ENCODE data around the gene HYAL3. TPM values are rescaled to one million over a fixed set of nuclear protein-coding genes. Genes with fewer than 3 reads are reported as not detected.

The HYAL3 gene
- total RNA-seq, 6 experiments from 2014 or later = 4.7 to 8.3 (median 5.8) TPM

DNA sequence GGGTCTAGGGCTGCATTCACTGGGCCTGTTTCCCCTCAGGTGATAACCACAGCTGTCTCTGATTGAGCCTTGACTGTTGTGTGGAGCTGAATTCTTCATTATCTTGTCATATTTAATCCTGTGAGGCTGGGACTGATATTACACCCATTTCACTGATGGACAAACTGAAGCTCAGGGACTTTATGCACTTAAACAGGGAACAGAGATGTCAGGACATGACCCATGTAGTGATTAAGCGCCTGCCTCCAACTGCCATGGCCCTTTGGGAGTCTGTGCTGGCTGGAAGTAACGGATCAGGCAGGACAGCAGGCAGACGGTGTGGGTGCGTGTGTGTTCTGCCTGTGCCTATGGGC, 55.7 kb downstream of the HYAL3 start:
- Mint-ChIP-seq H3K4me3 (no peak overlapping the region), H3K27me3 (ENCODE audit: insufficient read depth) (peaks cover 6% of the 10 kb centered on the region; the same call in 1 of the 2 replicates), H3K27ac (peak overlapping the region; percentile 96), H3K9me3 (no peaks in the 10 kb centered on the region), H3K4me1 (ENCODE audit: low read depth) (peaks cover 82% of the 10 kb centered on the region), H3K36me3 (ENCODE audit: low read depth) (peaks cover 6% of the 10 kb centered on the region; the same call in 1 of the 2 replicates)
- no peak for DNase-seq
- no peak for TF ChIP-seq CTCF (IDR thresholded peaks at IDR 0.05)

DNA sequence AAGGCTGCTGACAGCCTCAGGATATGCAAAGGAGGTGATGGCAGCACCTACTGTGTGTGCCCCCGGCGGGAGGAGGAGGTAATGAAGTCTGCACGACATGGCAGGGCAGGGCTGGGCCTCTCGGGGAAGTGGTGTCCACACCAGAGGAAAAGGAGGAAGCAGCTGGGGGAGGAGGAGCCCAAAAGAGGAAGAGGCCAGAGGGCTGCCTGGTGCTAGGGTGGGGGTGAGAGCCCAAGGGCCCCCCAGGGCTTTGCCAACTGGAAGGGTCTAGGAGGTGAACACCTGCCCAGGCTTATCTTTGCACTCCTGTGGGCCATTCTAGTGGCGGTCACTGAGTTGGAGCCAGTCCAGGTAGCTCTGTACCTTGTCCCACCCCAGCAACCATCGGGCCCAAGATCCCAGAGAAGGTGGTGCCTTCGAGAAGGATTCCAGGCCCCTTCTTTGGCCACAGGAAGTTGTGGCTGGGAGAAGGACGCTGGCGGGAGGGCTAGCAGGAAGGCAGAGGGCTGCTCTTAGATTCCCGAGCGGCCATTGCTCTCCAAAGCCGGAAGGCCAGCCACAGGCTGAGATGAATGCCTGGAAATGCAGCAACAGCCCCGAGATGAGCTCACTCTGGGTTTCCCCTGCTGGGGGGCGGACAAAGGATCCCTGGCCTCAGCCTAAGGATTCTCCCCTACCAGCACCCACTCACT, 56.2 kb downstream of the HYAL3 start:
- DNase-seq = no peak

More for the DNA sequence above, 56.2 kb downstream of the HYAL3 start:
- H3K36me3 Mint-ChIP-seq (ENCODE audit: low read depth) = peaks cover 6% of the 10 kb centered on the region
- H3K9me3 Mint-ChIP-seq = no peaks in the 10 kb centered on the region
- peak overlapping the region; percentile 41; the same call in 1 of the 2 replicates for H3K4me3 Mint-ChIP-seq
- H3K4me1 Mint-ChIP-seq (ENCODE audit: low read depth) = peaks cover 82% of the 10 kb centered on the region
- peaks cover 6% of the 10 kb centered on the region; the same call in 1 of the 2 replicates for H3K27me3 Mint-ChIP-seq (ENCODE audit: insufficient read depth)
- H3K27ac Mint-ChIP-seq = peak overlapping the region; percentile 96
- no peak for TF ChIP-seq CTCF (IDR thresholded peaks at IDR 0.05)

Other genes starting within 250 kb of the HYAL3 start
- 10 to 100 TPM; 69.3 to 83.8 (median 78.5) TPM for gene RBM5, start 210.5 kb downstream of the HYAL3 start, total RNA-seq (2021; fragmentation: NEBNext Ultra II Directional; extraction: Animal tissue kit (Norgen Biotek cat#: 25700))
- 10 to 100 TPM; 20.5 to 35.6 (median 22.8) TPM for gene SEMA3F, start 144.1 kb downstream of the HYAL3 start, total RNA-seq (2021; fragmentation: NEBNext Ultra II Directional; extraction: Animal tissue kit (Norgen Biotek cat#: 25700))
- not detected for gene GNAT1, start 107.8 kb downstream of the HYAL3 start, total RNA-seq (2021; fragmentation: NEBNext Ultra II Directional; extraction: Animal tissue kit (Norgen Biotek cat#: 25700))
- gene SLC38A3, start 94.1 kb downstream of the HYAL3 start, total RNA-seq (2021; fragmentation: NEBNext Ultra II Directional; extraction: Animal tissue kit (Norgen Biotek cat#: 25700)) = under 1 TPM in 2 of 6 experiments, not detected in 4; 0.16 to 0.24 TPM
- gene GNAI2, start 63.2 kb downstream of the HYAL3 start, total RNA-seq (2021; fragmentation: NEBNext Ultra II Directional; extraction: Animal tissue kit (Norgen Biotek cat#: 25700)) = 100 to 1,000 TPM; 532 to 617 (median 582) TPM
- 10 to 100 TPM; 14.5 to 26.6 (median 24.7) TPM for gene SEMA3B, start 30.3 kb downstream of the HYAL3 start, total RNA-seq (2021; fragmentation: NEBNext Ultra II Directional; extraction: Animal tissue kit (Norgen Biotek cat#: 25700))
- gene LSMEM2, start 20.3 kb downstream of the HYAL3 start, total RNA-seq (2021; fragmentation: NEBNext Ultra II Directional; extraction: Animal tissue kit (Norgen Biotek cat#: 25700)) = under 1 TPM in 2 of 6 experiments, not detected in 4; 0.11 to 0.13 TPM
- gene IFRD2, start 7.0 kb downstream of the HYAL3 start, total RNA-seq (2021; fragmentation: NEBNext Ultra II Directional; extraction: Animal tissue kit (Norgen Biotek cat#: 25700)) = 100 to 1,000 TPM in 1 of 6 experiments, 10 to 100 TPM in 5; 71.2 to 102 (median 74.6) TPM
- gene NAA80, start within 50 bp of the HYAL3 start, total RNA-seq (2021; fragmentation: NEBNext Ultra II Directional; extraction: Animal tissue kit (Norgen Biotek cat#: 25700)) = 10 to 100 TPM in 5 of 6 experiments, 1 to 10 TPM in 1; 8.5 to 13.4 (median 10.7) TPM
- under 1 TPM in 5 of 6 experiments, not detected in 1; 0.19 to 0.38 (median 0.23) TPM for gene HYAL1, start 4.2 kb upstream of the HYAL3 start, total RNA-seq (2021; fragmentation: NEBNext Ultra II Directional; extraction: Animal tissue kit (Norgen Biotek cat#: 25700))
- 10 to 100 TPM; 39.4 to 54.9 (median 47.6) TPM for gene HYAL2, start 23.3 kb upstream of the HYAL3 start, total RNA-seq (2021; fragmentation: NEBNext Ultra II Directional; extraction: Animal tissue kit (Norgen Biotek cat#: 25700))
- gene TUSC2, start 28.8 kb upstream of the HYAL3 start, total RNA-seq (2021; fragmentation: NEBNext Ultra II Directional; extraction: Animal tissue kit (Norgen Biotek cat#: 25700)) = 10 to 100 TPM; 23.9 to 34.2 (median 26.8) TPM
- 10 to 100 TPM; 30.9 to 37.0 (median 34.1) TPM for gene RASSF1, start 41.4 kb upstream of the HYAL3 start, total RNA-seq (2021; fragmentation: NEBNext Ultra II Directional; extraction: Animal tissue kit (Norgen Biotek cat#: 25700))
- gene ZMYND10, start 46.3 kb upstream of the HYAL3 start, total RNA-seq (2021; fragmentation: NEBNext Ultra II Directional; extraction: Animal tissue kit (Norgen Biotek cat#: 25700)) = 1 to 10 TPM in 2 of 6 experiments, under 1 TPM in 3, not detected in 1; 0.78 to 1.3 (median 0.83) TPM
- 10 to 100 TPM; 12.3 to 18.7 (median 17.4) TPM for gene NPRL2, start 51.4 kb upstream of the HYAL3 start, total RNA-seq (2021; fragmentation: NEBNext Ultra II Directional; extraction: Animal tissue kit (Norgen Biotek cat#: 25700))
- gene CYB561D2, start 51.5 kb upstream of the HYAL3 start, total RNA-seq (2021; fragmentation: NEBNext Ultra II Directional; extraction: Animal tissue kit (Norgen Biotek cat#: 25700)) = 10 to 100 TPM; 20.5 to 25.2 (median 24.0) TPM
- gene TMEM115, start 60.1 kb upstream of the HYAL3 start, total RNA-seq (2021; fragmentation: NEBNext Ultra II Directional; extraction: Animal tissue kit (Norgen Biotek cat#: 25700)) = 10 to 100 TPM; 51.7 to 65.7 (median 54.4) TPM
- under 1 TPM in 1 of 6 experiments, not detected in 5; 0.09 TPM for gene CACNA2D2, start 204.2 kb upstream of the HYAL3 start, total RNA-seq (2021; fragmentation: NEBNext Ultra II Directional; extraction: Animal tissue kit (Norgen Biotek cat#: 25700))

Data from HFFc6 (cell line).